ENCODE results near the gene DDX51. TPM values are rescaled to one million over a fixed set of nuclear protein-coding genes. Genes with fewer than 3 reads are reported as not detected.
A peak's percentile ranks its signal among the peaks of the same experiment; 100 is the strongest.
"Not testable (repeated sequence)": the region's sequence is repeated elsewhere in the genome, so short reads cannot be mapped to it uniquely, and the experiment has no call there.

The DDX51 gene
- total and polyA plus RNA-seq, 2 of the 13 experiments (the other 11 are each of a cell fraction or from before 2014, with no cell fraction given) = 10.1 TPM

DNA sequence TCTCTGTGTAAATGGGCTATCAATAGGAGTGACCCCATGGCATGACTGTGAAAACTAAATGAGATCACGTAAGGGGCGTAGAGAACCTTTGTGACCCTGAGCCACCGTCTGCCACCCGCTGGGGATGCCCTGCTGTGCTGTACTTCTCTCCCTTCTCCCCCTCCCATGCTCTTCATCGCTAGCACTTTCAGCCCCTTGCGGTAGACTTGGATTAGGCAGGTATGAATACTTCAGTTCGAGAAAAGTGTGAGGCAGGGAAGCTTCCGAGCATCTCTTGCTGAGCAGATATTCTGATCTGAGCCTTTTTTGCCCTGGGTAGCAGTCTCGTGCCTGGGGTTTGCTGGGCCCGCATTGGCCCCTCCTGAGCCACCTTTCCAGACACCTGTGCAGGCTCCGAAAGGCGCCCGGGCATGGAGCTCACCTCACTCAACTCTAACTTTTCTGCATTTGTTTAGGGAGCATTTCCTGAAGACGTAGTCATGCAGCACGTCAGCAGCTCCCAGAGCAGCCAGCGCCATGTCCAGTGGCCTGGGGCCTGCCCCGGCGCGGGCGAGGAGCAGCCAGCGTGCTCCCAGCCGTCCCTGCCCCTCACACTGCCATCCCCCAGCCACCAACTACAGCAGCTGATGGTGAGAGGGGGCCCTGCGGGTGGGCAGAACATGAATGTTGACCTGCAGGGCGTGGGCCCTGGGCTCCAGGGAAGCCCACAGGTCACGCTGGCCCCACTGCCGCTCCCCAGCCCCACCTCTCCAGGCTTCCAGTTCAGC lies 40.4 kb downstream of the DDX51 start:
- CTCF ChIA-PET (ENCODE audit: low intra/inter-chr PET ratio, low total read pairs) = no interaction called here
- intact Hi-C loops (cut with micrococcal nuclease; ENCODE audit: unreplicated experiment) (no loop called here), in situ Hi-C loops (cut with HindIII; ENCODE audit: extremely low pct_ligation_motif_present, low pct_unique_long_range_greater_than_20kb) (no loop called here)
- H3K4me3 ChIP-seq (replicated peaks in 1 of 3; ENCODE audit: insufficient read depth in 1 of 3, low read depth in 2 of 3, low read length in 3 of 3) = no peak overlapping the region
- H2AFZ ChIP-seq (ENCODE audit: low read length) = no peak overlapping the region
- DNase-seq (ENCODE audit: low spot score) = no peak
- H3K79me2 ChIP-seq (ENCODE audit: insufficient read depth, low read length) = no peaks in the 10 kb centered on the region
- no peak for TF ChIP-seq ZBTB21 (CRISPR knock-in tag; IDR thresholded peaks at IDR 0.05)
- TF ChIP-seq GTF2F1 (IDR thresholded peaks at IDR 0.05; ENCODE audit: low read length) = no peak
- peak; percentile 60 for TF ChIP-seq AGO2 (optimal IDR thresholded peaks at IDR 0.05; ENCODE audit: low read depth, low read length)
- no peaks in the 10 kb centered on the region for H3K9me3 ChIP-seq (ENCODE audit: low read length)
- 91% methylated on average over 8 of the region's 26 CpGs for WGBS (ENCODE audit: low lambda C conversion rate)
- BruUV-seq (replicated peaks) = no TSS peak
- H3K9ac ChIP-seq (ENCODE audit: insufficient read depth, low read depth, low read length) = no peak overlapping the region
- POLR2A ChIA-PET = no interaction called here
- H3K36me3 ChIP-seq (replicated peaks in 1 of 2; ENCODE audit: control insufficient read depth in 1 of 2, insufficient read depth in 2 of 2, low read length in 2 of 2) = peaks cover 6 to 31% of the 10 kb centered on the region in 2 experiments; a peak in 3 of 5 replicates
- peaks cover 4% of the 10 kb centered on the region; the same call in 1 of the 2 replicates for H4K20me1 ChIP-seq (ENCODE audit: insufficient read depth, low read length)
- no peaks in the 10 kb centered on the region for H3K27me3 ChIP-seq (ENCODE audit: control insufficient read depth in 1 of 2, insufficient read depth in 2 of 2, low read length in 2 of 2)
- H3K4me2 ChIP-seq (ENCODE audit: low read depth, low read length) = no peak overlapping the region
- H3K4me1 ChIP-seq (ENCODE audit: insufficient read depth, low read length) = no peaks in the 10 kb centered on the region
- H3K27ac ChIP-seq (ENCODE audit: extremely low read length, insufficient read depth, low read length) = no peak overlapping the region
- no peak for FAIRE-seq
- peak; percentile 30 for ATAC-seq

DNA sequence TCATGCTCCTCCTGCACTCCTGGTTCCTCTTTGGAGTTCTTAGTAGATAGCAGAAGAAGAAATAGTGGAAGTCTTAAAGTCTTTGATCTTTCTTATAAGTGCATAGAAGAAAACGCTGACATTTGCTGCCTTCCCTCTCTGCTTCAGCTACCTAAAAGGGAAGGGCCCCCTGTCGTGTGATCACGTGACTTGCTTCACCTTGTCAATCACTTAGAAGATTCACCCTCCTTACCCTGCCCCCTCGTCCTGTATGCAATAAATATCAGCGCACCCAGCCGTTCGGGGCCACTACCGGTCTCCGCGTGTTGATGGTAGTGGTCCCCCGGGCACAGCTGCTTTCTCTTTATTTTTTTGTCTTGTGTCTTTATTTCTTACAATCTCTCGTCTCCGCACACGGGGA lies 41.0 kb downstream of the DDX51 start:
- BruUV-seq (replicated peaks); H3K9ac ChIP-seq (ENCODE audit: insufficient read depth, low read depth, low read length); in situ Hi-C loops (cut with HindIII; ENCODE audit: extremely low pct_ligation_motif_present, low pct_unique_long_range_greater_than_20kb); H3K27ac ChIP-seq (ENCODE audit: extremely low read length, insufficient read depth, low read length); H3K4me2 ChIP-seq (ENCODE audit: low read depth, low read length); DNase-seq (ENCODE audit: low spot score); H2AFZ ChIP-seq (ENCODE audit: low read length); H3K4me3 ChIP-seq (replicated peaks in 1 of 3; ENCODE audit: insufficient read depth in 1 of 3, low read depth in 2 of 3, low read length in 3 of 3); FAIRE-seq; POLR2A ChIA-PET; H3K27me3 ChIP-seq (ENCODE audit: control insufficient read depth in 1 of 2, insufficient read depth in 2 of 2, low read length in 2 of 2); intact Hi-C loops (cut with micrococcal nuclease; ENCODE audit: unreplicated experiment); ATAC-seq; H4K20me1 ChIP-seq (ENCODE audit: insufficient read depth, low read length); H3K9me3 ChIP-seq (ENCODE audit: low read length); H3K79me2 ChIP-seq (ENCODE audit: insufficient read depth, low read length); CTCF ChIA-PET (ENCODE audit: low intra/inter-chr PET ratio, low total read pairs); H3K4me1 ChIP-seq (ENCODE audit: insufficient read depth, low read length): not testable (repeated sequence)
- peaks cover 3 to 30% of the 10 kb centered on the region in 2 experiments; a peak in 3 of 5 replicates for H3K36me3 ChIP-seq (replicated peaks in 1 of 2; ENCODE audit: control insufficient read depth in 1 of 2, insufficient read depth in 2 of 2, low read length in 2 of 2)
- WGBS (ENCODE audit: low lambda C conversion rate) = 97% methylated on average over 14 of the region's 14 CpGs
